T-helper 1 cell treated with Interleukin-12 subunit alpha and Interleukin-12 subunit beta and Interleukin-4 antibody, amounts not matched to agents 30 μg/mL and 1 μg/mL, for 36 hours (primary cell): ENCODE data around the gene MPZL2.
"Not testable (repeated sequence)": the region's sequence is repeated elsewhere in the genome, so short reads cannot be mapped to it uniquely, and the experiment has no call there.

Experiments
- H3K27ac Mint-ChIP-seq: one replicate; pipeline ENCODE4 v1.8.0; 2021; ENCODE audit warnings: mild to moderate bottlenecking, mixed read lengths
- H3K27me3 Mint-ChIP-seq: one replicate; pipeline ENCODE4 v1.8.0; 2021; ENCODE audit warnings: low read depth, mixed read lengths
- H3K36me3 Mint-ChIP-seq: one replicate; pipeline ENCODE4 v1.8.0; 2021; ENCODE audit warnings: low read depth, mixed read lengths
- H3K4me1 Mint-ChIP-seq: one replicate; pipeline ENCODE4 v1.8.0; 2021; ENCODE audit warnings: low read depth, mixed read lengths
- H3K4me3 Mint-ChIP-seq: one replicate; pipeline ENCODE4 v1.8.0; 2021; ENCODE audit warnings: mild to moderate bottlenecking, moderate library complexity, mixed read lengths
- H3K9me3 Mint-ChIP-seq: one replicate; pipeline ENCODE4 v1.8.0; 2021; ENCODE audit warnings: mixed read lengths

MPZL2 gene

DNA sequence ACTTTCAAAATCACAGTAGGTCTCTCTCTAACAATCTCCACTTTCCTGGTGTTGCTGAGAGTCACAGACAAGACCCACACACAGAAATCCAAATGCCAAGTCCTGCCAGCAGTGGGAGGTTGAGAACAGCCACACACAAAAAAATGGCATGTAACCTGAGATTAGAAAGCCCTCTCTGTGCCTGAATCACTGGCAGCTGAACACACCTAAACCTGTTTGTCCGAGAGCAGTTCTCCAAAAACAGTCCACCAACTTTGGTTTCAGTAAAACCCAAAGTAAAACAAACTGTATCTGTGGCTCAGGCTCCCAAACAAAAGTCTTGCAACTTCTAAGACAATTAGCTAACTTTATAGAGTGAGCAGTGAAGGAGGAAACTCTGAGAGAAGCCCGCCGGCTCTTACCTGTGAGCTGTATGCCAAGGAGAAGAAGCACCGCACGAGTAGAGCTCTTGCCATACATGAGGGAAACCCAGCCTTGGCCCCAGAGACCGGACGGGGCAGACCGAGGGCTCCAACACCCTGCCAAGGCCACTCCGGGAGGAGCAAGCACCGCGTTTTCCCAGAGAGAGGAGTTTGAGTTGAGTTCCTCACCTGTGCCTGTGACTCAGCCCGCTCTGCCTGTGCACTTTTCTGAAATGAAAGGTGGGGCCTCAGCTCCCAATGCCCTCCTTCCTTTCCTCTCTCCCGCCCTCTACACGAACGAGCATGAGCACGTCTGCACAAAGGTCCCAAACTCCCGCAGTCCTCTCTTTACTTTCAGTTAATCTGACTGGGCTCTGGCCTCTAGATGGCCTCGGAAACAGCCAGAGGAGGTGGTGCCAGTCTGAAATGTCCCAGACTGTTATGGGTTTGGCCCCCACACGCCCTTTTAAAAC lies at the start of gene MPZL2:
Gene MPZL2 (minus strand): TSS at position 603 of the 874 bp plus-strand sequence. CDS start 144 bp downstream, at position 459.
- Mint-ChIP-seq H3K27me3 (peaks cover 23% of the 10 kb centered on the region), H3K9me3 (no peaks in the 10 kb centered on the region), H3K4me1 (peaks cover 31% of the 10 kb centered on the region), H3K4me3 (peak within 1 kb of the TSS; percentile 80), H3K36me3 (peaks cover 17% of the 10 kb centered on the region), H3K27ac (peak within 1 kb of the TSS; percentile 65)

DNA sequence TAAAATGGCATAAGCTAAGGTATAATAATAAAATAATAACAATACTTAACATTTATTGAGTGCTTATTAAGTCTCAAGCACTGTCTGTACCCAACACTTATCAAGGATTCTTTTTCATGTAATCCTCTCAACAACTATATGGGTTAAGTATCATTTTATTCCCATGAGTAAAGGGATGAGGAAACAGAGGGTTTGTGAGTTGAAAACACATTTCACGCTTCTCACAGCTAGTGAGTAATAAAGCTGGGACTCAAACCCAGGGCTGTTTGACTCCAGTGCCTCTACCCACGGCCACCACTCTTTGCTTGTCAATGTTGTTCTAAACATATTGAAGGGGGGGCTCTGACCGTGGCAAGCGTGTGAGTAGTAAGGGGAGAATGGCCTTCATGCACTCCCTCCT lies 49.1 kb upstream of the MPZL2 start:
- peaks cover 7% of the 10 kb centered on the region for H3K9me3 Mint-ChIP-seq
- peaks cover 51% of the 10 kb centered on the region for H3K36me3 Mint-ChIP-seq
- H3K4me3 Mint-ChIP-seq: no peak overlapping the region
- H3K27ac Mint-ChIP-seq: no peak overlapping the region
- no peaks in the 10 kb centered on the region for H3K27me3 Mint-ChIP-seq
- peaks cover 67% of the 10 kb centered on the region for H3K4me1 Mint-ChIP-seq

DNA sequence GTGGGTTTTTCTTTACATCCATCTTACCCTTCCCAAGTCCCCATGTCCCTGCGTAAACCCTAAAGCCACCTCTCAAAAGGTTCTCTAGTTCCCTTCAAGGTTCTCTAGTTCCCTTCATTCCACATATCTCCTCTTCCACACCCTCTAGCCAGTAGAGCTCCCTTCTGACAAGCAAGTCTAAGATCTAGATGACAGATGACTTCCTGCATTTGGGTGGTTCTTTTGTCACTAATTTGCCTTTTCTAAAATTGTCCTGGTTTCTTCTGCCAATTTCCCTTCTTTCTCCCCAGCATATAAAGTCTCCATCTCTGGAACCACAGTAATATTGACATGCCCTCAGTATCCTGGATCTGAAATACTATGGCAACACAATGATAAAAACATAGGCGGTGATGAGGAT lies 48.2 kb upstream of the MPZL2 start:
- Mint-ChIP-seq H3K27me3 (no peaks in the 10 kb centered on the region), H3K36me3 (peaks cover 56% of the 10 kb centered on the region), H3K27ac (peak overlapping the region; percentile 23), H3K9me3 (peaks cover 6% of the 10 kb centered on the region), H3K4me1 (peaks cover 69% of the 10 kb centered on the region), H3K4me3 (no peak overlapping the region)

DNA sequence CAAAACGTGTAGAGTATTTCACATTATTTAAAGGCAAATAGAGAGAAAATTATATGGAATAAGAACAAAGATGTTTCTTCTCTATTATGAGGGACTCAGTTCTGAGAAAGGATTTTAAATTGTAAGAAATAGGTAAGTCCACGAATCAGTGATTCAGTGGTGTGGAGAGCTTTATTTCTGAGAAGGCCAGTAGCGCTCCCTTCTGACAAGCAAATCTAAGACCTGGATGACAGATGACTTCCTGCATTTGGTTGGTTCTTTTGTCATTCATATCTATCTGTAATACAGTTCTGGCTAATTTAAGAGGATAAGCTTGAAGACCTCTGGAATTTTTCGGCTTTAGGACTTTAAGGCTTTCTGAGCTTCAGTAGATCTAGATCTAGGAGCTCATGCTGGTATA lies 47.4 kb upstream of the MPZL2 start:
- peaks cover 4% of the 10 kb centered on the region for H3K9me3 Mint-ChIP-seq
- H3K27me3 Mint-ChIP-seq: no peaks in the 10 kb centered on the region
- H3K27ac Mint-ChIP-seq: no peak overlapping the region
- peaks cover 61% of the 10 kb centered on the region for H3K36me3 Mint-ChIP-seq
- H3K4me3 Mint-ChIP-seq: no peak overlapping the region
- H3K4me1 Mint-ChIP-seq: peaks cover 71% of the 10 kb centered on the region

DNA sequence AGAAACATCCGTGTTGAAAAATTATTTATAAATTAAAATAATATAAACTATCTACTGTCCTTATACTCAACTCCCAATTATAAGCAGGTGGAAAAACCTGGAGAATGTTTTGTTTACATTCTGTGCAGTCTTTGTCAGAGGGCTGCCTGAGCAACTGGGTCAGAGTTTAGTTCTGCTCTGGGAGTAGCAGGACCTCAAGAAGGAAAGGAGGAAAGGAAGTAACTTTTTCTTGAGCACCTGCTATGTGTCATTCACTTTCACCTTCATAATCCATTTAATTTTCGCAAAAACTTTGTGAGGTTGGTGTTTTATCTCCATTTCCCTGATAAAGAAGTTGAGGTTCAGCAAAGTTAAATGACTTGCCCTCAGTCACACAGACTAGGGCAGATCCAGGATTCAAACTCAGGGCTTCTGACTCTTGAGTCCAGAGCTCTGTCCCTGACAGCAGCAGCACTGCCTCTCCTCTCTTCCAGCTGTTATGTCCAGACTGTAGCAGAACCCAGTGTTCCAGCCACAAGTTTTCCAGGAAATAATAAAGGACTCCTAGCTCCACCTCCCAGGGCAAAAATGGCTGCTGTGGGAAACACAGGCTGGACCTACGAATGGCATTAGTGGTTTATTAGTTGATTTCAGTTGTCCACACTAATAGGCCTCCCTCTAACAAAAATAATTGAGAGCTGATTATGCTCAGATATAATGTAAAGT lies 46.8 kb upstream of the MPZL2 start:
- no peaks in the 10 kb centered on the region for H3K27me3 Mint-ChIP-seq
- peaks cover 4% of the 10 kb centered on the region for H3K9me3 Mint-ChIP-seq
- H3K36me3 Mint-ChIP-seq: peaks cover 65% of the 10 kb centered on the region
- H3K4me3 Mint-ChIP-seq: no peak overlapping the region
- H3K4me1 Mint-ChIP-seq: peaks cover 67% of the 10 kb centered on the region
- no peak overlapping the region for H3K27ac Mint-ChIP-seq

DNA sequence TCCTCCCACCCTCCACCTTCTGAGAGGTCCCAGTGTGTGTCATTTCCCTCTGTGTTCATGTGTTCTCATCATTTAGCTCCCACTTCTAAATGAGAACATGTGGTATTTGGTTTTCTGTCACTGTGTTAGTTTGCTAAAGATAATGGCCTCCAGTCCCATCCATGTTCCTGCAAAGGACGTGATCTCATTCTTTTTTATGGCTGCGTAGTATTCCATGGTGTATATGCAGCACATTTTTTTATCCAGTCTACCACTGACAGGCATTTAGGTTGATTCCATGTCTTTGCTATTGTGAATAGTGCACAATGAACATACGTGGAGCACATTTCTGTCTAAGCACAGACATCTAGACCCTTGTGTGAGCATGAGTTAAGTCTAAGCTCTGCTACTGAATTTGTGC lies 46.2 kb upstream of the MPZL2 start:
- Mint-ChIP-seq H3K4me1 (peaks cover 65% of the 10 kb centered on the region), H3K4me3 (peak overlapping the region; percentile 23), H3K36me3 (peaks cover 63% of the 10 kb centered on the region), H3K9me3 (peaks cover 4% of the 10 kb centered on the region), H3K27me3 (no peaks in the 10 kb centered on the region), H3K27ac (no peak overlapping the region)

DNA sequence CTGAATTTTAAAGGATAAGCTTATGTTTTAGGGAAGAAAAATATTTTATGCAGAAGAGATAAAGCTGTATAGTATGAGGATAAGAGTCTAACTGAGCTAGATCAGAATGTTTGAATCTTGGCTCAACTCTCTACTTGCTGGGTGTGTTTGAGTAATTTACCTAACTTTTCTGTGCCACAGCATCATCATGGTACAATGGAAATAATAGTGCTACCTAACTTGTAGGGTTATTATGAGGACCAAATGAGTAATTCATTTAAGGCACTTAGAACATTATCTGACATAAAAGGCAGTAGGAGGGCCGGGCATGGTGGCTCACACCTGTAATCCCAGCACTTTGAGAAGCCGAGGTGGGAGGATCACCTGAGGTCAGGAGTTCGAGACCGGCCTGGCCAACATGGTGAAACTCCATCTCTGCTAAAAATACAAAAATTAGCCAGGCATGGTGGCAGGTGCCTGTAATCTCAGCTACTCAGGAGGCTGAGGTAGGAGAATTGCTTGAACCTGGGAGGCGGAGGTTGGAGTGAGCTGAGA lies 45.0 kb upstream of the MPZL2 start:
- peaks cover 64% of the 10 kb centered on the region for H3K36me3 Mint-ChIP-seq
- H3K9me3 Mint-ChIP-seq, H3K27me3 Mint-ChIP-seq, H3K4me3 Mint-ChIP-seq: not testable (repeated sequence)
- H3K27ac Mint-ChIP-seq: peak overlapping the region; percentile 55
- H3K4me1 Mint-ChIP-seq: peaks cover 62% of the 10 kb centered on the region

DNA sequence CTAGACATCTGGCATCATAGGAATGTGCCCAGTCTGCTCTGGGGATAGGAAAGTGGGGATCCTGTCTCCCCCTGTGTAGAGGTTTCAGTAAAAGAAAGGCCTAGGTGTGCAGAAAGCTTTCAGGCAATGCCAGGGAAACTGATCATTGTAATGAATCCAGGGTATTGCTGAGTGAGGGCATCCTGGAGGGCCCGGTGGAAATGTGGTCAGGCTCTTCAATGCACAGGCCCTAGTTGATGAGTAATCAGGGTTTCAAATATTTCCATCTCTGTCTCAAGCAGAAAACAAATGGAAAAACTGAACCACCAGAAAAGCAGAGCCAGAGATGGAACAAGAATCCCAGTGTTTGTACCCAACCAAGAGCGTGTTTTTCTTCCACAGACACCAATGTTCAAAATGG lies 42.5 kb upstream of the MPZL2 start:
- Mint-ChIP-seq H3K4me3 (peak overlapping the region; percentile 73), H3K27ac (peak overlapping the region; percentile 86), H3K4me1 (peaks cover 58% of the 10 kb centered on the region), H3K36me3 (peaks cover 50% of the 10 kb centered on the region), H3K27me3 (no peaks in the 10 kb centered on the region), H3K9me3 (peaks cover 4% of the 10 kb centered on the region)

DNA sequence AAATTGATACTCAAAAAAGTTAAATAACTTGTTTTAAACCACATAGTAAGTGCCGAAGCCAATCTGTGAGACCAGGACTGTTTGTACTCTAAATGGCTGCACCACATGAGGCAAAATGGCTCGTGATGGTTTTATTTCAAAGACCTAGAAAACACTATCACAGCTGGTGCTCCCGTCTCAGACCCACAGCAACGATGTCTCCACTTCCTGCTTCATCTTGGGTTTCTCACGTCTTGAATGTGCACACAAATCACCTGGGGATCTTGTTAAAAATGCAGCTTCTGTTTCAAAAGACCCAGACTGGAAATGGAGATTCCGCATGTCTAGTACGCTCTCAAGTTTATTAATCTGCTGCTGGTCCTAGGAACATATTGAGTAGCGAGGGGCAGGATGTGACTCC lies 41.6 kb upstream of the MPZL2 start:
- Mint-ChIP-seq H3K9me3 (peaks cover 4% of the 10 kb centered on the region), H3K27ac (peak overlapping the region; percentile 99), H3K36me3 (peaks cover 50% of the 10 kb centered on the region), H3K27me3 (no peaks in the 10 kb centered on the region), H3K4me3 (peak overlapping the region; percentile 100), H3K4me1 (peaks cover 52% of the 10 kb centered on the region)

DNA sequence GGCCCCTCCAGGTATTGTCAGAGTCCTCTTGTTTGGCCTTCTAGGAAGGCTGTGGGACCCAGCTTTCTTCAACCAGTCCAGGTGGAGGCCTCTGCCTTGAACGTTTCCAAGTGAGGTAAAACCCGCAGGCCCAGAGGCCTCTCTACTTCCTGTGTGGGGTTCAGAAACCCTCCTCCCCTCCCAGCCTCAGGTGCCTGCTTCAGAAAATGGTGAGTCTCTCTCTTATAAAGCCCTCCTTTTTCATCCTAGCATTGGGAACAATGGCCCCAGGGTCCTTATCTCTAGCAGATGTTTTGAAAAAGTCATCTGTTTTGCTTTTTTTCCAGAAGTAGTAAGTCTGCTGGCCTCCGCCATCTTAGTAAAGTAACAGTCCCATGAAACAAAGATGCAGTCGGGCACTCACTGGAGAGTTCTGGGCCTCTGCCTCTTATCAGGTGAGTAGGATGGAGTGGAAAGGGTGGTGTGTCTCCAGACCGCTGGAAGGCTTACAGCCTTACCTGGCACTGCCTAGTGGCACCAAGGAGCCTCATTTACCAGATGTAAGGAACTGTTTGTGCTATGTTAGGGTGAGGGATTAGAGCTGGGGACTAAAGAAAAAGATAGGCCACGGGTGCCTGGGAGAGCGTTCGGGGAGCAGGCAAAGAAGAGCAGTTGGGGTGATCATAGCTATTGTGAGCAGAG lies 40.6 kb upstream of the MPZL2 start, which contains the start of gene CD3E:
Gene CD3E (plus strand): TSS at position 163 of the 681 bp plus-strand sequence. CDS start 223 bp downstream, at position 386.
- peak within 1 kb of the TSS; percentile 100 for H3K4me3 Mint-ChIP-seq
- peaks cover 44% of the 10 kb centered on the region for H3K36me3 Mint-ChIP-seq
- H3K27ac Mint-ChIP-seq: peak within 1 kb of the TSS; percentile 99
- no peaks in the 10 kb centered on the region for H3K27me3 Mint-ChIP-seq
- H3K9me3 Mint-ChIP-seq: no peaks in the 10 kb centered on the region
- H3K4me1 Mint-ChIP-seq: peaks cover 47% of the 10 kb centered on the region

DNA sequence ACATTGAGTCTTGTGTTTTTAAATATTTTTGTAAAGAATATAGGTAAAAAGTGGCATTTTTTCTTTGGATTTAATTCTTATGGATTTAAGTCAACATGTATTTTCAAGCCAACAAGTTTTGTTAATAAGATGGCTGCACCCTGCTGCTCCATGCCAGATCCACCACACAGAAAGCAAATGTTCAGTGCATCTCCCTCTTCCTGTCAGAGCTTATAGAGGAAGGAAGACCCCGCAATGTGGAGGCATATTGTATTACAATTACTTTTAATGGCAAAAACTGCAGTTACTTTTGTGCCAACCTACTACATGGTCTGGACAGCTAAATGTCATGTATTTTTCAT lies 40.1 kb upstream of the MPZL2 start:
- Mint-ChIP-seq H3K27me3 (no peaks in the 10 kb centered on the region), H3K36me3 (peaks cover 41% of the 10 kb centered on the region), H3K4me1 (peaks cover 47% of the 10 kb centered on the region), H3K4me3 (peak overlapping the region; percentile 100), H3K9me3 (no peaks in the 10 kb centered on the region), H3K27ac (peak overlapping the region; percentile 99)

DNA sequence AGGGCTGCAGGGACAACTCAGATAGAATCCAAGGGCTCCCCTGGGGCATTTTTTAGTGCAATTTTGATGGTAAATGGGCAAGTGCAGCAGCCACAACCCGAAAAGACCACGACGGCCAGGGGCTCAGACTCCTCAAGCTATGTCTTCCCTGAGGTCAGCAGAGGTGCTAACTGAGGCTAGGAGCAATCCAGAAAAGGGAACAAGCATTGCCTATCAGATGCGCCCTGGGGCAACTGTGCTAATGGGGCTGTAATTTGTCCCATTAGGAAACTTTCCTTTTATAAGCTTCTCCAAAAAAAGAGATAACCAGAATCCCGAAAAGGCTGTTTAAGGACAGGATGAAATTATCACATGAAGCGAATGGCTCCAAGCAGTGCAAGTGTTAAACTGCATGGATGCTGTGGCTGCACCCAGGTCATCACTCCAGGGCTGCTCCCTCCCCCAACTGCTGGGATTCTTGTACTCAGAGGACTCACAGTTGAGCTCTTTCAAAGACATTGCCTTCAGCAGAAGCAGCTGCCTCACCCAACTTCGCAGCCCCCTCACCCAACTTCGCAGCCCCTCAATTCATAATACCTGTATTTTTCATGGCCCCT lies 37.6 kb upstream of the MPZL2 start:
- no peak overlapping the region for H3K27ac Mint-ChIP-seq
- H3K4me1 Mint-ChIP-seq: peaks cover 29% of the 10 kb centered on the region

DNA sequence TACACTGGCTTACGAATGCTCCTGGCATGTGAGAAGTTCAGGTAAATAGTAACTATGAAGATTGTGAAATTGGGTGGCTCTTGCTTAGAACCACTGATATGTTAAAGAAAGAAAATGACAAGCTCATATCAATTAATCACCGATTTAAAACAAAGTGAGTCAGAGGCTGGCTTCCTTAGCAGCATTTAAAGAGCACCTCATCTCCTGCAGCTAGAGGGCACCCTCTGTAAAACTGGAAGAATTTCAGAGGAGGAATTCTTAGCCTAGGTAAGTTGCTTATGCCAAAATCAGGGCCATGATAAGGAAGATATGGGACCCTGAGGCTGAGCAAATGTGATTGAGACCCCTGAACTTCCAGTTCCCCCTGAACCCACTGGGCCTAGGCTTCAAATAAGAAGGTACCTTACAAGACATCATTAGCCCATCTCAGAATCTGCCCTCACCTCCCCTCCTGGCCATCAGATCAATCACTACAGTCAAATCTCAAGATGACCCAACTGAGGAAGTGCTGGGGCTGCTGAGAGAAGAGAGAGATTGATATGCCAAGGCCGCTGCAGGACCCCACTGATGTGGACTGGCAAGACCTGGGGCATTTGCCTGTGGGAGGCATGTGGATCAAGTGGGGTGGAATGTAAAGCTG lies 31.8 kb upstream of the MPZL2 start:
- Mint-ChIP-seq H3K9me3 (no peaks in the 10 kb centered on the region), H3K27ac (no peak overlapping the region), H3K27me3 (no peaks in the 10 kb centered on the region), H3K4me1 (peaks cover 15% of the 10 kb centered on the region), H3K4me3 (no peak overlapping the region), H3K36me3 (no peaks in the 10 kb centered on the region)

More for the DNA sequence above, 37.6 kb upstream of the MPZL2 start:
- Mint-ChIP-seq H3K9me3 (no peaks in the 10 kb centered on the region), H3K27me3 (no peaks in the 10 kb centered on the region), H3K4me3 (no peak overlapping the region), H3K36me3 (peaks cover 17% of the 10 kb centered on the region)

DNA sequence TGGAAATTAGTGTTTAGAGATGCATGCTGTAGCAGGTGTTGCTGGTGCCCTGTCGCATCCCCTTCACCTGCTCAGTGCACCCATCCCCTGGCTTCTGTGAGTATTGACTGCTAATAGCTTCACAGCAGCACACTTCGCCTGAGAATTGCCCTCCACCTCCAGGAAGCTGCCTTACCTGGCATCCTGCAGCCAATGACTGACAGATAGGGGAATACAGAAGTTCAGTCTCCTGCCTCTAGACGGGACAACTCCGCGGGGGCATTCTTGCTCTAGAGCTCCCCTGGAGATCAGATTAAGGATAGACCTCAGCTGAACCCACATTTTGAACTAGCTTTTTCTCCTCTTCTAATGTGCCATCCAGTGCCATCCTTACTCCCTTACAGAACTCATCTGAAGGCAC lies 31.1 kb upstream of the MPZL2 start:
- H3K9me3 Mint-ChIP-seq: no peaks in the 10 kb centered on the region
- no peak overlapping the region for H3K27ac Mint-ChIP-seq
- no peaks in the 10 kb centered on the region for H3K36me3 Mint-ChIP-seq
- no peaks in the 10 kb centered on the region for H3K27me3 Mint-ChIP-seq
- H3K4me3 Mint-ChIP-seq: no peak overlapping the region
- H3K4me1 Mint-ChIP-seq: peaks cover 17% of the 10 kb centered on the region
